HG03045 (cell line): ENCODE data around the gene ABCA8.
"Not testable (repeated sequence)": the region's sequence is repeated elsewhere in the genome, so short reads cannot be mapped to it uniquely, and the experiment has no call there.

Experiments
- ATAC-seq: cut with Tn5 transposase; IDR thresholded peaks from one replicate; pipeline ENCODE4 v1.9.1; 2021; ENCODE audit warnings: mild to moderate bottlenecking, moderate library complexity; ENCODE audit not compliant: unreplicated experiment

The ABCA8 gene

DNA sequence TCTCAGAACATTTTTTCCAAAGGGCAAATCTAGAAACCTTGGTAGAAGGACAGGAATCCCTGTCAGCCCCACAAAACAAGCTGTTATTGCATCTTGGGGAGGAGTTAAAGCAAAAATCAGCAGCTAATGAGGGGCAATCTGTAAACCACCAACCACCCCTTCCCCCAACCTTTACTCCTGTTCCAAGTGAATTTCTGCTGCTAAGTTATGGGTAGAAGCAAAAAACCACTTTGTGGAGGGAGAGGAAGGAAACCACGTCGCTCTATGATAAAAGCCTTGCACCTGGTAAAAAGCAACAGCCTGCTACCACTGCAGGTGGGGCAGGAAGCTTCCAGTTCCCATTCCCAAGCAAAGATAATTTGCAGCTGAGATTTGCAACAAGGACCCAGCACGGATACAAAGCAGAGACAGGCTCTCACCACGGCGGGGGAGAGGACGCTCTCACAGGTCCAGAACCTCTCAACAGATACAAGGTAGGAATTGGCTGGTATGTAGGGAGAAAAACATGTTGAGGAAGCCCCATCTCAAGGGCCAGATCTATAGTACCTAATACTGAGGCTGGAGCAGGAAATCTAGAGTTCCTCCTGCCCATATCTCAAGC, 10.7 kb downstream of the ABCA8 start:
- ATAC-seq: no peak

DNA sequence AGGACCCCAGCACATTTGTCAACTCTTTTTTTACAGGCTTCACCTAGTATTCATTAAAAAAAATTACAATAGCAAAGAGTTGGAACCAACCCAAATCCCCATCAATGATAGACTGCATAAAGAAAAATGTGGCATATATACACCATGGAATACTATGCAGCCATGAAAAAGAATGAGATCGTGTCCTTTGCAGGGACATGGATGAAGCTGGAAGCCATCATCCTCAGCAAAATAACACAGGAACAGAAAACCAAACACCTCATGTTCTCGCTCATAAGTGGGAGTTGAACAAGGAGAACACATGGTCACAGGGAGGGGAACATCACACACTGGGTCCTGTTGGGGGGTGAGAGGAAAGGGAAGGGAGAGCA, 11.4 kb downstream of the ABCA8 start:
- ATAC-seq: not testable (repeated sequence)

DNA sequence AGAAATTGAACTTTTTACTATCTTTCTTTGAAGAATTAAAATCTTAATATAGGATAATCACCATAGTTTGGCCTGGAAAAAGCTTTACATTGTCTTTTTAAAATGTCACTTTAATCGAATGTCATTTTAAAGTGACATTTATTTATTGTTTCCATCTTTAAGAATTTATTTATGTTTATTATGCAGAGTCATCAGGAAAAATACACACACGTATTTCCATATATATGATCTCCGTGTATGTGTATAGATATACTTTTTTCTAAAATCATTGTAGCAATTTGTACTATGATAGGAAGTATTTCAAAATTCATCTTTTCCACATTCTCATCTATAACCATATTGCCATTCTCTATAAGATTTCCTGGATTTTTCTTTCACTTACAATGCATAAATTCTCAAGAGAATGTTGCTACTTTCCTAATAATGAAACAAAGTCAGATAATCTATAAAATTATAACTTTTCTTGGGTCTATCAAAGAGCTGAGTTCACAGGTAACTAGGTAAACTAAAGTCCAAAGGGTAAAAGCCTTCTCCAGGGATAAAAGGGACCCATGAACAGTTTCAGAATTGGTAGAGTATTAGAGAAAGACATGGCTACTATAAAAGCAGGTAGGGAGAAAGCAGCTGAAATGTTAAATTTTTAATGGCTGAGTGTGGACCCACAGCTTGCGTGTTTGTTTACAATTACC, 11.9 kb downstream of the ABCA8 start:
- no peak for ATAC-seq

DNA sequence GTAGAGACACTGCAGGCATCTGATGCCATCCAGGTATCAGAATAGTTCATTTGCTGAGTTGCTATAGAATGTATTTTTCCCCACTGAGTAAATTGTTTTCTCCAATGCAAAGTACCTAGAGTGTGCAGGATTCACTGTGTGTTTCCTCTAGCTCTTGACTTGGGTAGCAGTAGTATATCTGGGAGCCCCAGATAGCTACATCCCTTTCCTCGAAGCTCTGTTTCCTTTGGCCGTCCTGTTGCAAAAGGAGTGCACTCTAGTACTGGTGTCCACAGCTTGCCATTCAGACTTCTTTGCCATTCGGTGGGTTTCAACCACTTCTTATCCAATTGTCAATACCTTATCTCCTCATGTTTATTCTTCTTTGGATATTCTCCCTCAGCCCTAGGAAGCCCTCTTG, 12.8 kb downstream of the ABCA8 start:
- ATAC-seq: no peak

DNA sequence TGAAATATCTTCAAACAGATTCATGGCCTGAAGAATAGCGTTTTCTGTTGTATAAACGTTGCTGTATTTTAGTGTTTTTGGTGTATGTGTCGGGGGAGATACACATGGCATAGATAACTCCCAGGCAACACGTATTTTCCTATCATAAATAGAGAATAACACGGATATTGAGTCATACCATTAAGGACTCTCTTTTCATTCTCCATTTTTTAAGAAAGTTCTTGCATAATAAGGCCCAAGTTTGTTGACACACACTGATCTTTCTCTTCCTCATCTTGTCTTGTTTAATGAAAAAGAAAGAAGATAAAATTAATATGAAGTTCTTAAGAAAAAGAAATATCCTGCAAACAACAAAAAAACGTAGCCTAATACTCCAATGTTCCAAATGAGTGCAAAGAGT, 13.4 kb downstream of the ABCA8 start:
- ATAC-seq: no peak

DNA sequence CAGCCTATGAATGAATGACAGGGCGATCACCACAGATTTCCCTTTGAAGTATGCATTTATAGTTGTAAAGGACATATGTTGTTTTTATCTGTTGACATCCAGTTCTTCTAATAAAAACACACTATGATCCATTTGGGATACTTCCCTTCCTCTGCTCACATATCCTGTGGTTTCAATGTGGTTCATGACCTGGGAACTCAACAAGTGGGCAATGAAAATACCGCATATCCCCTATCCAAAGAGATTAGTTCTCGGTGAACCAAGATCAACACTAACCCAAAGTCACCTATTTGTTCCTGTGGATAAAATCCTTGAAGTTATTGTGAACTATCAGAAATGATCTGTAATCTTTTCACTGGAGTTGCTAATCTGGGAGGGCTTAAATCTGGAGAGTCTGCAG, 16.0 kb downstream of the ABCA8 start:
- ATAC-seq: no peak

DNA sequence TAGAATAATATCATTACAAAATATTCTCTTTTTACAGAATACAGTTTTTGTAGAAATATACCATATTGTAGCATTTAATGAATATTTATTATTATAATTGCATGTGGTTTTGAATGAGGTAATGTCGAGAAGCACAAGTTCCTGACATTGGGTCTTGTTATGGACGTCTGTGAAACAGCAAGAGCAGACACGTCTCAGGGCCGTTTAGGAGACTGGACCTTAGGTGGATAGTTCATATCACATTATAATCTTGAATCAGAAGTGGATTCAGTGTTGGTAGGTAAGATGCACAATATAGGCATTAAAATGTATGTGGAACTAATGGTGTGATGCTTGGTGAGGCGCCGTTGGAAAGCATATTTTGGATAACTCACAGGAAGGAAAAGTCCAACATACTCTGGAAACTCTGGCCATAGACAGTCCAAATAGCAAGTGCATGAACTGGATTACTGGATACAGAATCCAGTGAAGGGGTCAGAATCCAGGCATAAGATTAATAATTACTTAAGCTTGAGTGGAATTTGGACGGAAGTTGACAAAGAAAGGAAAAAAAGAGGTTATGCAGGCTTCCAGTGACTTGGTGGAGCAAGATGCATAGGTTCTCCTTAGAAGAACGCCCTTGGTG, 17.2 kb downstream of the ABCA8 start:
- no peak for ATAC-seq

DNA sequence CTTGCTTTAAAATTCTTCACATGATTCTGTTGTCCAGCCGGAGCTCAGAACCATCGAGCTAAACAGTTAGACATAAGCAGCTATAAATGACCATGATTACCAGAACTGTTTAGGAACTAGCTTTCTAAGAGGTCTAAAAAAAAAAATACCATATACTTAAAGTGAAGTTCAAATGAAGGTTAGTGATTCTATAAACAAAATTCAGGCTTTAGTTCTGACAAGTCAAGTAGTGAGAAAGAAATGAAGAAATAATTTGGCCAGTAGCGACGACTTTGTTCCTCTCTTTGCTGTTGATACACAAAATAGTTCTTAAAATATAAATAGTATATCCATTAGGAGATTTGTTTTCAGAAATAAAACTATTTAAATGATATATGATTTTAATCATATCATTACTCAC, 27.7 kb downstream of the ABCA8 start:
- ATAC-seq: no peak

DNA sequence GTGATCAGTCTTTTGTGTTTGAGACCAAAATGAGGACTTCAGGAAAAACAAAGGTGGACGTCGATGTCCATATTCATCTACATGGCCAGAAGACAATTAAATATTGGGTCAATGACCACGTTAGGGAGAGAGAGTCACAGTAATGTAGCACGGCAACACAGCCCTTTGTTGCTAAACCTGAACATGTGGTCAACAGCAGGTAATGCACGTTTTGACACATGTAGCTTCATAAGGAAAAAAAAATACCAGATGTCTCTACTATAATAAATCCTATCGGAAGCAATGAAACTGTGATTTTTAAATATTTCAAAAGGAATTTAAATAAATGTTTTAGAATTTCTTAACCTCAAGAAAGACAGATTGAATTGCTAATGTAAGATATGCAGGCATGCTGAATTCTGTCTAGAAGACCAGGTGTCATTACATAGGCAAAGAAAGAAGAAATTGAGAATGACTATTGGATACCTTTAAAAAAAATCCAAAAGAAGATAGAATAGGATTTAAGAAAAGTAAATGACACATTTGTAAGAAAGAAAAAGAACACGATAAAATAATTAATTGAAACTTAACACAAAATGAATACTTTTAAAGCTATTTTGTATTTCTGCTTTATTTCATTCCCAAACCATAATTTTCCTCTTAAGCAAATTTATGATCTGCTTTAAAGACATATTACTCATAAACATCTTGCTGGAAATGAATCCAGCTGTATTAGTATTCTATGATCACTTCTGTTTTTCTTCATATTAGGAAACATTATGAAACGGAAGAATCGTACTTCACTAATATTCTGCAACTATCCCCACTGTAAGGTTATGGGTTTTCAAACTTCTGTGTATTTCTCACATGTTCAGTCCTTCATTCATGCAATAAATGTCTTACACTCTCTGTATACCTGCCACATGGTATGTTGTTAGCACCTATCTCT, 30.1 kb downstream of the ABCA8 start:
- ATAC-seq: no peak

DNA sequence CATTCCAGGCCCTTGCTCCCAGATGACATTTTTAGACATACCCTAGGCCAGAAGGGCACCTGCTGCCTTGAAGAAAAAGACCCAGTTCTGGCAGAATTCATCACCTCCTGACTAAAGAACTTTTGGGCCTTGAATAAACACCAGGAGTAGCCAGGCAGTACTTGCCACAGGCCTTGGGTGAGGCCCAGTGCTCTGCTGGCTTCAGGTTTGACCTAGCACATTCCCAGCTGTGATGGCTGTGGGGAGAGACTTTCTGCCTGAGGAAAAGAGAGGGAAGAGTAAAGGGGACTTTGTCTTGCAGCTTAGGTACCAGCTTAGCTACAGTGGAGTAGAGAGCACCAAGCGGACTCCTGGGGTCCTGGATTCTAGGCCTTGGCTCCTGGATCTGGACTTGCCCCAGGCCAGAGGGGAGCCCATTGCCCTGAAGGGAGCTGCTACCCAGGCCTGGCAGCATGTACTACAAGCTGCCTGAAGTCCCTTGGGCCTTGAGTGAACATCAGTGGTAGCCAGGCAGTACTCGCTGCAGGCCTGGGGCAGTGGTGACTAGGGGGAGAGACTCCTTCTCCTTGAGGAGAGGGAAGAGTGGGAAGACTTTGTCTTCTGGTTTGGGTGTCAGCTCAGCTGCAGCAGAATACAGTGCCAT, 44.3 kb downstream of the ABCA8 start:
- ATAC-seq: no peak

DNA sequence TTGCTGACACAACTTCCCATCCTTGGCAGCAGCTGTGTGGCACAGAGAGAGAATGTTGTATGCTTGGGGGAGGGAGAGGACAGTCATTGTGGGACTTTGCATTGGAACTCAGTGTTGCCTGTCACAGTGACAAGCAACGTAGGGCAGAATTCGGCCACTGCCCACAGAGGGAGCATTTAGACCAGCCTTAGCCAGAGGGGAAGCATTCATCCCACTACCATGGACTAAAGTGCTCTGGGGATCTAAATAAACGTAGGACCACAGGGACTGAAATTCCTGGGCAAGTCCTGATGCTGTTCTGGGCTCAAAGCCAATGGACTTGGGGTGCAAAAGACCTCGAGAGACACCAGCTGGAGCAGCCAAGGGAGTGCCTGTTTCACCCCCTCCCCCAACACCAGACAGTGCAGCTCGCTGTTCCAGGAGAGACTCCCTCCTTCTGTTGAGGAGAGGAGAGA, 44.9 kb downstream of the ABCA8 start:
- ATAC-seq: no peak

DNA sequence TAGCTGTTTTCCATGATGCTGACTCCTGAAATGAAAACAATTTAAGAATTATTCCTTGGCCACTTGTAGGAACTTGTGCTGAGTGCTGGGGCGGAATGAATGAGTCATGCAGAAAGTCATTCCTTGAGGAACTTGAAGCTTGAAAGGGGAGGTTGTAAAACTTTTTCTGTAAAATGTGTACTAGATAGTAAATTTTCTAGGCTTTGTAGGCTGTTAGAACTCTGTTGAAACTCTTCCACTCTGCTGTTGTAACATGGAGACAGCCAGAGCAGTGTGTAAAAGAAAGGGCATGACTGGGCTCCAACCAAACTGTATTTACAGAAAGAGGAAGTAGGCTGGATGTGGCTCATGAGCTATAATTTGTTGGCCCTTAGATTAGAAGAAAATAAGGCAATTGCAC, 46.1 kb downstream of the ABCA8 start:
- no peak for ATAC-seq

DNA sequence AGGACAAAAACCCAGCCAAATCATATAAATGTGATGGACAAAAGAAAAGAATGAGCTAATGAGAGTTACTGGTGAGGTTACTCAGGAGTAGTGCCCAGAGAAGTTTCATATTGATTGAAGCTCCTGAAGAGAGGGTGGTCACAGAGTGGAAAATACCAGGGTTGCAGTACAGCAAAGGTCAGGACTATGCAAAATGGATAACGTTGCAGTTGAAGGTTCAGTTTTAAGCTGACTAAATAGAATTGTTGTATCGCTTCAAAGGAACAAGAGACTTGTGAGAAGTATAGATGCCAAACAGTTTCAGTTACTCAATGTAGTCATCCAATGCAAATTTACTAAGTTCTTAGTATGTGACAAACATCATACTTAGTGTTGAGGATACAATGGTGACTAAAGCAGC, 47.1 kb downstream of the ABCA8 start:
- ATAC-seq: peak; percentile 62

DNA sequence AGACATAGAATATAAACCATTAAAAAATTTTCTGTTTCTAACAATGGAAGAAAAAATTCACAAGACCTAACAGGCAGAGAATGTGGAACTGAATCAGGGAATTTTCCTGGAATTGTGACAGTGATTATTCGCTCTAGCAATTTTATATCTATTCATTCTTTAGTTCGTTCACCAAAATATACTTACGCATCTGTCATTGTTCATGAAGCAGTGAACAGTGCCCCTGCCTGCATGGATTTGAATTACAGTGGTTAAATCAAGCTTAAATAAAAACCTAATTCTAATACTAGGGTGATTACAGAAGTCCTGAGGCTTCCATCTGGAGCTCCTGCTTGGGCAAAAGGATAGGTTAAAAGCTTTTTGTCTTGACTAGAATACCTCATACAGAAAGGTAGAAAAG, 48.6 kb downstream of the ABCA8 start:
- ATAC-seq: no peak

DNA sequence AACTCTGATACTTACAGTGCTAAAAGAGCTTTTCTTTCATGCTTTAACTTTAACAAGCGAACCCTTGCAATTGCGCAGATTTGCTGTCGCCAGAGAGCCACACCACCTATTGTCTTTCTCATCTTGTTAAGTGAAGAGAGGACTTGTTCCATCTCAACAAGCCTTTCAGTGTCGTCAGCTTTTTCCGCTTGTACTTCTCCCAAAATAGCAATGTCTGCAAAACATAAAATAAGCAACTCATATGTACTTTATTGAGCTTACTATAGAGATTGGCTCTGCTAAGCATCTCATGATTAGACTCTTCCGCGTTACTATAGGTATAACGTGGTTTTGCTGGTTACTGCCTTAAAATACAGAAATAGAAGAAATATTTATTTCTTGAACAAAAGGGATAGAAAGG, 51.9 kb downstream of the ABCA8 start:
- no peak for ATAC-seq

DNA sequence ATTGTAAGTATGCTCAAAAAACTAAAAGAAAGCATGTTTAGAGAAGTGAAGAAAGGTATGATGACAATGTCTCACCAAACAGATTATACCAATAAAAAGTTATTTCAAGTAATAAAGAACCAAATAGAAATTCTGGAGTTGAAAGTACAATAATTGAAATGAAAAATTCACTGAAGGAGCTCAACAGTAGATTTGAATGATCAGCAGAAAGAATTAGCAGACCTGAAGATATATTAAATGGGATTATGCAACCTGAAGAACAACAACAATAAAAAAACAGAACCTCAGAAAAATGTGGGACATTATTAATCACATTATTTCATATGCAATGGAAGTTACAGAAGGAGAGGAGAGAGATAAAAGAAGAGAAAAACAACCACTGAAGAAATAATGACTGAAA, 57.6 kb downstream of the ABCA8 start:
- no peak for ATAC-seq

DNA sequence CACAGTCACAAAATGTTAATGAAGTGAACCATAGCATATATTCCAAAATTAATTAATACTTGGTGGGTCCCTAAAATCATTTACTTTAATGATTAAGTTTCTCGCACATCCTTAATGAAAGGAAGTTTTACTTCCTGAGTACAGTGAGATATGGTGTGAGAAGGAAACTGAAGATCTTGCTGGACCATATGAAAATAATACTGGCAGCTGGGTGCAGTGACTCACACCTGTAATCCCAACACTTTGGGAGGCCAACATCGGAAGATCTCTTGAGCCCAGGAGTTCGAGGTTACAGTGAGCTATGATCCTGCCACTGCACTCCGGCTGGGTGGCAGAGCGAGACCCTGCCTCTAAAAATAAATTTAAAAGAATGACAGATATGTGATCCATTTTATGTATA, 62.5 kb downstream of the ABCA8 start:
- no peak for ATAC-seq

DNA sequence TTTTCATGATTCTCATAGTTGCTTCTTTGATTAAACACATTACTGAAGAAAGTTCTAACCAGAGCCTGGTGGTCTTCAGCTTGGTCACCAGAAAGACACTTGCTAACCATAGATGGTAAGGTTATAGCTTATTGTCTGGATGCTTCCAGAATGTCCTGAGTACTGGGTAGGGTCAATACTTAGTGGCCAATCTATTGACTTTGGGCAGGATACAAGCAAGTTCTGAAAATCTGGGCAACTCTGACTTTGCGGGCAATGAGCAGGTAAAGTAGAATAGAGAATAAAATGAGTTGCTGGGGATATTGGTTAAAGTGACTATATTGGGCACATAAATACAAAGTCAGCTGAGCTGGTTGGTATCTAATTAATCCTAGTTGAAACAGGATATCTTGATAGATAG, 63.0 kb downstream of the ABCA8 start:
- no peak for ATAC-seq

DNA sequence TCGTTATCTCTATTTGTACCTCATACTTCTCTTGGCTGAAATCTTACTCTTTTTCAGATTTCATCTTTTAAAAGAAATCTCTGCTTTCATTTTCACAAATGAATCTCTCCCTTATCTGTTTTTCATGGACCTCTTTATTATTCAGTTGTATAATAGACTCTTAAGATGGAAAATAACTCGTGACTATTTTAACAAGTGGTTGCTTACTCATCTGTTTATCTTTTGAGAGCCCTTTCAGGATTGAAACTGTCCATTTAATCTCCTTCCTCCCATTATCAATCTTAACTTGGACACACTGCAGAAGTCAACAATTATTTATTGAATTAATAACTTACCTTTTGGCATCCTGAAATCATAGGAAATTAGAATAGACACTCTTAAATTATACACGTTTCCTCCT, 68.8 kb downstream of the ABCA8 start:
- ATAC-seq: no peak

DNA sequence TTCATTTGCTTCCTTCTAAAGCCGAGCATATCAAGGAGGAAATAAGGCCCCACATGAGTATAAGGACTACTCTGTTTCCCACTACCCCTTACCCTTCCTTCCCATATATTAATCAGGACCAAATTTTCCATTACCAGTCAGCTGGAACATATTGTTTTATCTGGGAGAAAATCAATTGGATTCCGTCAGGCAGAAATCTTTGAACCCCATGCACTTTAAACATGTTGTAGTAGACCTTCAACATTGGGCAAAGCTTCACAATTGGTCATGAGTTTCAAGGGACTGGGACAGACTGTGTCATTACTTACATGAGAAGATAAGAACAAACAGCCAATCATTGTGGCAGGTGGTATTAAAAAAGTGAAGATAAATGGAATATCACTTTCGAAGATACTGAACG, 70.3 kb downstream of the ABCA8 start:
- no peak for ATAC-seq
